BLaER1 treated with 17β-estradiol and CSF1 and Interleukin-3, amounts not matched to agents 10 nM and 100 nM (cell line): ENCODE measurements around the gene IDH3G.
"Not testable (repeated sequence)": the region's sequence is repeated elsewhere in the genome, so short reads cannot be mapped to it uniquely, and the experiment has no call there.

Experiments used
- H3K27ac ChIP-seq, 11 experiments: shearing (Covaris generic); formaldehyde crosslinking; 2 replicates each; pipeline ENCODE4 v1.8.1; 2022
- H3K27me3 ChIP-seq, 11 experiments: shearing (Covaris generic); formaldehyde crosslinking; 2 replicates each; pipeline ENCODE4 v1.8.1; 2022
- H3K36me3 ChIP-seq, 11 experiments: shearing (Covaris generic); formaldehyde crosslinking; 2 replicates each; pipeline ENCODE4 v1.8.1; 2022
- H3K4me1 ChIP-seq, 10 experiments: shearing (Covaris generic); formaldehyde crosslinking; 2 replicates each; pipeline ENCODE4 v1.8.1; 2022
- H3K4me2 ChIP-seq, 11 experiments: shearing (Covaris generic); formaldehyde crosslinking; 2 replicates each; pipeline ENCODE4 v1.8.1; 2022
- H3K4me3 ChIP-seq, 10 experiments: shearing (Covaris generic); formaldehyde crosslinking; 2 replicates each; pipeline ENCODE4 v1.8.1; 2022
- H3K9ac ChIP-seq, 11 experiments: shearing (Covaris generic); formaldehyde crosslinking; 2 replicates each; pipeline ENCODE4 v1.8.1; 2022
- H3K9me3 ChIP-seq, 11 experiments: shearing (Covaris generic); formaldehyde crosslinking; replicated peaks in 1 of 11; 2 replicates each; pipeline ENCODE4 v1.8.1; 2022
- H4K20me1 ChIP-seq, 11 experiments: shearing (Covaris generic); formaldehyde crosslinking; 2 replicates each; pipeline ENCODE4 v1.8.1; 2022
- Cebpa-rat ChIP-seq, 11 experiments: shearing (Covaris generic); IDR thresholded peaks; 2 replicates each; pipeline ENCODE4 v1.8.1; 2022

The IDH3G gene

DNA sequence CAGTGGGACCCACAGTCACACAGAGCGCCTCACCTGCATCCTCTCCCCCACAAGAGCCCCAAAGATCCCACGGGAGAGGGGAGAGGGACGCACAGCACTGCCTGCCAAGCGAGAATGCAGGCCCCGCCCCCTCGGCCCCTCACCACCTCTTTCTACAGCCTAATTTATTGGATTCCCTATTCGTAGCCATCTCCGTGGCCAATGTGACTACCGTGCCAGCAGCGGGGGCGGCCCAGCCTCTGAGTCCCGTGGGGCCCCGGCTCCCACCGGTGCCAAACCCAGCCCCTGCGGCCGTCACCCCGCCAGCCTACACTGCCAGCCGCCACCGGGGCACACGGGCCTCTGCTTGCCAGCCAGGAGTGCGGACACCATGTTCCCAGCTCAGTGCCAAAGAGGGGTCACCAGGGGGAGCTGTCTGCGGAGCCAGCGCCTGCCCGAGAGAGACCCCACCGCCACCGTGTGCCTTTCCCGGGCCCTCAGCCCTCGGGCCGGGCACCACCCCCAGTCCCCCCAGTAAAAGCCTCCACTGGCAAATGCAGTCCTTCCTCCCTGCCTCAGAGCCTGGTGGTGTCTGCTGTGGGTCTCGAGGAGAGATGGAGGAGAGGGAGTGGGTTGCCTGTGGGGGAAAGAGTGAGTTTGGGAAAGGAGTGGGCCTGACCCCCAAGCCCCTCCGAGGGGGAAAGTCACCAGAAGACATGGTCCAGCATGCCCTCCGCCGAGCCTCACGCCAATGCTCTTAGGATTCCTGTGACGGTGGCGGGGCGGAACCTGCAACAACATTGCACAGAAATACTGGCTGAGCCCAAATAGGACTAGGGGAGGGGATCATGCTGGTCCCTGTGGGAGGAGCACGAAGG lies 49.7 kb downstream of the IDH3G start:
- Histone ChIP-seq H3K4me2 (peak overlapping the region; percentile 45 to 75 (median 69); a peak in 21 of 22 replicates), H3K36me3 (peaks cover 0 to 13% (median 0%) of the 10 kb centered on the region in 11 experiments; a peak in 3 of 22 replicates), H3K4me1 (peaks cover 26 to 58% (median 50%) of the 10 kb centered on the region in 10 experiments), H3K4me3 (peak overlapping the region in 1 of 10 experiments; percentile 36; a peak in 1 of 20 replicates), H3K9me3 (peaks cover 0 to 15% (median 0%) of the 10 kb centered on the region in 11 experiments; a peak in 5 of 22 replicates), H3K9ac (peak overlapping the region in 2 of 11 experiments; percentile 22 to 44; a peak in 1 of 22 replicates), H4K20me1 (peaks cover 0 to 47% (median 21%) of the 10 kb centered on the region in 11 experiments; a peak in 15 of 22 replicates), H3K27me3 (peaks cover 14 to 66% (median 36%) of the 10 kb centered on the region in 11 experiments; a peak in 20 of 22 replicates), H3K27ac (no peak overlapping the region)
- no peak for TF ChIP-seq Cebpa-rat (IDR thresholded peaks at IDR 0.05)

DNA sequence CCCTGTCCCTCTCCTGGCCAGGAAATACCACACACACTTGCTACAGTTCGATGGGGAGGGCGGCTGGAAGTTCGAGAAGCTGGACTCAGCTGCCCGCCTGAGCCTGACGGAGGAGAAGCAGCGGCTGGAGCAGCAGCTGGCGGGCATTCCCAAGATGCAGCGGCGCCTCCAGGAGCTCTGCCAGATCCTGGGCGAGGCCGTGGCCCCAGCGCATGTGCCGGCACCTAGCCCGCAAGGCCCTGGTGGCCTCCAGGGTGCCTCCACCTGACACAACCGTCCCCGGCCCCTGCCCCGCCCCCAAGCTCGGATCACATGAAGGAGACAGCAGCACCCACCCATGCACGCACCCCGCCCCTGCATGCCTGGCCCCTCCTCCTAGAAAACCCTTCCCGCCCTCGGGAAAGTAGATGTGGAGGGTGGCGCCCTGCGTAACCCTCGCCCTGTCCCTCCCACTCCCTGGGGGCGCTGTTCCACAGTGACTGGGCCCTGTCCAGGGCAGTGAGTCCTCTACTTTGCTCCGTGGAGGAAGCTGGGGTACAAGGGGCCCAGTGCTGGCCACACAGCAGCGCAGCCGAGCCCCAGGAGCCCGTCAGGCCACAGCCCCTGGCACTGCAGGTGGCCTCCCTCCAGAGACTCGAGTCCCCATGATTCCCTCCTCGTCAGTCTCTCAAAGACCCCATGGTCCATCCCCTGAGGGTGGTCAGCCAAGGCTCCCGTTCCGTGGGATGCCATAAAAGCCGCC lies 50.5 kb downstream of the IDH3G start:
- Histone ChIP-seq H3K27me3 (peaks cover 9 to 66% (median 35%) of the 10 kb centered on the region in 11 experiments; a peak in 20 of 22 replicates), H3K4me2 (peak overlapping the region; percentile 48 to 75 (median 69)), H3K9ac (peak overlapping the region in 3 of 11 experiments; percentile 8 to 44 (median 22); a peak in 1 of 22 replicates), H3K36me3 (peaks cover 0 to 19% (median 0%) of the 10 kb centered on the region in 11 experiments; a peak in 3 of 22 replicates), H4K20me1 (peaks cover 0 to 55% (median 21%) of the 10 kb centered on the region in 11 experiments; a peak in 15 of 22 replicates), H3K4me3 (peak overlapping the region in 1 of 10 experiments; percentile 36; a peak in 1 of 20 replicates), H3K4me1 (peaks cover 26 to 64% (median 54%) of the 10 kb centered on the region in 10 experiments)
- H3K9me3 ChIP-seq, H3K27ac ChIP-seq: not testable (repeated sequence)

DNA sequence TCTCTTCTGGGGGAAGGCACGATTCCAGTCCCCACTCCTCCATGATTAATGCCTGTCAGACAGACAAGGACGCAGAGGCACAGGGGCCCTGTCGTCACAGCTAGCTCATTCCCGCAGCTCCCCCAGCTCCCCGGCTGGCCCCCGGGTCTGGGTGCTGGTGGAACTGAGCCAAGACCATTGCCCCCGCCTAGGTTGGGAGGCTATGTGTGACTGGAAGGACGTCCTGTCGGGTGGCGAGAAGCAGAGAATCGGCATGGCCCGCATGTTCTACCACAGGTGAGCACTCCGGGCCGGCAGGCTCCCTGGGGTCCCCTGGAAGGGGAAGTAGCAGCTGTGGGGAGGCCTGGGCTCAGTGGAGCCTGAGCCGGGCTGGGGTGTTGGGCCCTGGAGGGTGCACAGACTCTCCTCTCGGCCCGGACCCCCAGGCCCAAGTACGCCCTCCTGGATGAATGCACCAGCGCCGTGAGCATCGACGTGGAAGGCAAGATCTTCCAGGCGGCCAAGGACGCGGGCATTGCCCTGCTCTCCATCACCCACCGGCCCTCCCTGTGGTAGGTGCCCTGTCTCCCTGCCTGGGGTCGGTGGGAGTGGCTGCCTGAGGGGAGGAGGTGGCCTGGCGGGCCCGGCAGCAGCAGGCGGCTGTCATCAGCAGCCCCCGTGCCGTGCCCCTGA lies 51.2 kb downstream of the IDH3G start:
- H3K4me3 ChIP-seq, H3K27ac ChIP-seq, H3K9me3 ChIP-seq: not testable (repeated sequence)
- 0 out of 22 replicates have a peak overlapping the region, but pooled peaks of 2 of the 11 experiments have one; percentile 8 to 13 for H3K9ac ChIP-seq
- H3K36me3 ChIP-seq: peaks cover 0 to 26% (median 0%) of the 10 kb centered on the region in 11 experiments; a peak in 4 of 22 replicates
- peaks cover 9 to 66% (median 35%) of the 10 kb centered on the region in 11 experiments; a peak in 20 of 22 replicates for H3K27me3 ChIP-seq
- peaks cover 26 to 67% (median 56%) of the 10 kb centered on the region in 10 experiments for H3K4me1 ChIP-seq
- H3K4me2 ChIP-seq: peak overlapping the region; percentile 48 to 75 (median 67)
- peaks cover 0 to 62% (median 21%) of the 10 kb centered on the region in 11 experiments; a peak in 15 of 22 replicates for H4K20me1 ChIP-seq

DNA sequence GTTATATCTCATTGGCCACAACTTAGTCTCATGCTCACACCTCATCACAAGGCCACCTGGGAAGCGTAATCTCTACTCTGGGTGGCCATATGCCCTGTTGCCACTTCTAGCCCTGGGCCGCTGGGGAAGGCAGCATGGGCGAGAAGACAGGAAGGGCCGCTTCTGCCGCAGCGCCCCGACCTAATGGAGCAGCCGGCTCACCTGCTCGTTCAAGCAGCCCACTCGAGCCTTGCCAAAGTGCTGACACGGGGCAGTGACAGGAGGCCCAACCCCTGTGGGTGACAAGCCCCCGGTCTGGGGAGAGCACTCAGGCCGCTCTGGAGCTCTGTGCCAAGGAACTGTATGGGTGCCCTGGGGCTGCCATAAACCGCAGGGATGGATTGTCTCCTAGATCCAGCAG lies 52.1 kb downstream of the IDH3G start:
- Histone ChIP-seq H3K4me1 (peaks cover 26 to 76% (median 58%) of the 10 kb centered on the region in 10 experiments), H3K27me3 (peaks cover 9 to 67% (median 34%) of the 10 kb centered on the region in 11 experiments; a peak in 19 of 22 replicates), H4K20me1 (peaks cover 0 to 70% (median 24%) of the 10 kb centered on the region in 11 experiments; a peak in 17 of 22 replicates), H3K4me2 (peak overlapping the region in 8 of 11 experiments; percentile 16 to 73 (median 68); a peak in 12 of 22 replicates), H3K36me3 (peaks cover 0 to 35% (median 2%) of the 10 kb centered on the region in 11 experiments; a peak in 11 of 22 replicates)
- H3K9me3 ChIP-seq, H3K4me3 ChIP-seq, H3K27ac ChIP-seq, H3K9ac ChIP-seq: not testable (repeated sequence)

DNA sequence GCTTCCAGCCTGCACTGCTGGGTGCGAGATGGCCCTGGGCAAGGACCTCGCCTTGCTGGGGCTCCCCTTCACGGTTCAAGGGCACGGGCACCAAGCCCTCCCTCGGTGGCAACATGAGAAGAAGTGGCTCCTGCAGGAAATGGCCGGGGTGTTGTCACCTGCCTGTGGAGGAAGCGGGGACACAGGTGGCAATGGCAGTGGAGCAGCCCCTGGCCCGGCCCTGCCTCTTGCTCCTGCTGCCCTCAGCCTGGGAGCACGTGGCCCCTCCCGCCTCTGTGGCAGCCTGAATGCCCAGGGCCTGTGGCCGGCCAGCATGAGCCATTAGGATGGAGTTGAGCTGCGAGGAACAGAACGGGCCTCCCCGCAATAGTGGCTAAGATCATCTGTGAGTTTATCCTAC lies 52.7 kb downstream of the IDH3G start:
- H3K4me1 ChIP-seq: peaks cover 26 to 82% (median 64%) of the 10 kb centered on the region in 10 experiments
- no peak for TF ChIP-seq Cebpa-rat (IDR thresholded peaks at IDR 0.05)

DNA sequence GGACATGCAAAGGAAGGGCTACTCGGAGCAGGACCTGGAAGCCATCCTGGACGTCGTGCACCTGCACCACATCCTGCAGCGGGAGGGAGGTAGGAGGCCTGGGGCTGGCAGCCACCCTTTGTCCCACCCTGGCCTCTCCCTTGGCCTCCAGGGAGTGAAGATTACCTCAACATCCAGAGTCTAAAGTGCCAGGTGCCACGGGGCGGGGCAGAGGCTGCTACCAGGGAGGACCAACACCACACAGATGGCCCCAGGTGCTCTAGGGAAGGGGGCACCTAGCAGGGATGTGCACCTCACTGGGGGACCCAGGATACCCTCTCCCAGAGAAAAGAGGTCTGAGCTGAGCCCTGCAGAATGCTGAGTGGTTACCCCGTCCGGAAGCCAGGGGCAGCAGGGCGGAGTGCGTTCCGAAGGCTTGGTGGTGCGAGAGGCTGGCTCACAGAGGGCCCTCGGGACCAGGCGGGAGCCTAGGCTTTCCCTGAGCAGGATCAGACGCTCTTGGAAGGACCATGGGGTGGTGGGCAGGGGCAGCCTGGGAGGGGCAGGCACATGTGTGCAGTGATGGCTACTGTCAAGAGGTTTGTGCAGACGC lies 53.4 kb downstream of the IDH3G start:
- Histone ChIP-seq H3K9ac (no peak overlapping the region), H3K4me1 (peaks cover 27 to 88% (median 71%) of the 10 kb centered on the region in 10 experiments), H3K27ac (no peak overlapping the region), H4K20me1 (peaks cover 12 to 84% (median 35%) of the 10 kb centered on the region in 11 experiments; a peak in 20 of 22 replicates), H3K36me3 (peaks cover 0 to 46% (median 8%) of the 10 kb centered on the region in 11 experiments; a peak in 12 of 22 replicates), H3K4me2 (peak overlapping the region in 9 of 11 experiments; percentile 59 to 79 (median 68); a peak in 17 of 22 replicates), H3K9me3 (peaks cover 0 to 10% (median 0%) of the 10 kb centered on the region in 11 experiments; a peak in 5 of 22 replicates), H3K27me3 (peaks cover 9 to 73% (median 45%) of the 10 kb centered on the region in 11 experiments; a peak in 20 of 22 replicates), H3K4me3 (no peak overlapping the region)
- no peak for TF ChIP-seq Cebpa-rat (IDR thresholded peaks at IDR 0.05)

More for the DNA sequence above, 52.7 kb downstream of the IDH3G start:
- Histone ChIP-seq H3K4me2 (peak overlapping the region in 6 of 11 experiments; percentile 7 to 69 (median 62); a peak in 8 of 22 replicates), H3K27ac (no peak overlapping the region), H3K9me3 (peaks cover 0 to 9% (median 0%) of the 10 kb centered on the region in 11 experiments; a peak in 5 of 22 replicates), H3K4me3 (no peak overlapping the region), H3K9ac (no peak overlapping the region), H3K36me3 (peaks cover 0 to 41% (median 7%) of the 10 kb centered on the region in 11 experiments; a peak in 12 of 22 replicates), H4K20me1 (peaks cover 5 to 77% (median 31%) of the 10 kb centered on the region in 11 experiments; a peak in 20 of 22 replicates), H3K27me3 (peaks cover 9 to 69% (median 40%) of the 10 kb centered on the region in 11 experiments; a peak in 20 of 22 replicates)

DNA sequence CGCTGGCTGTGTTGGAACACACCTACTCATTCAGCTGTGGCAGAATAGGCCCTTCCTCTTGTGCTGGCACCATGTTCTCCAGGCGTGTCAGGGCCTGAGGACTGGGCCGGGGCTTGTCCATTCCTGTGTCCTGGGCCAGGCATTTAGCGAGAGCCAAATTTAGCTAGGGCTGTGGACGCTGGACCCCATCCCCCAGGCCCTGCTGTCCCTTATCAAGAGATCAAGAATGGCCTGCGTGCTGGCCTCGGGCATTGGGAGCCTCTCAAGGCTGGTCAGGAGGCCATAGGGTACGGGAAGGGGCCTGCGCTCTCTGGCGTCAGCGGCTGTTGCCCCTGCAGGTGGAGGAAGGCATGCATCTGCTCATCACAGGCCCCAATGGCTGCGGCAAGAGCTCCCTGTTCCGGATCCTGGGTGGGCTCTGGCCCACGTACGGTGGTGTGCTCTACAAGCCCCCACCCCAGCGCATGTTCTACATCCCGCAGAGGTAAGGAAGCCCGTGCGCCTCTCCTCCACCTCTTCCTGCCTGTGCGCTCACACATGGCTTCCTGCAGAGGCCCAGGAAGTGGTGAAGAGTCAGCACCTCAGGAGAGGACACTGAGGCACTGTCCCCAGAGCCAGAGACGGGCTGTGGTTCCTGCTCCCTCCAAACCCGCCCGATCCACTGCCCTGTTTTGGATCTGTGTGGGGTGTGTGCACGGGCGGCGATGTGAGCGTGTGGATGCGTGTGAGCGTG lies 54.3 kb downstream of the IDH3G start:
- Histone ChIP-seq H3K36me3 (peaks cover 0 to 46% (median 8%) of the 10 kb centered on the region in 11 experiments; a peak in 12 of 22 replicates), H3K4me3 (no peak overlapping the region), H3K4me2 (peak overlapping the region in 9 of 11 experiments; percentile 59 to 79 (median 68); a peak in 18 of 22 replicates), H3K9me3 (peaks cover 0 to 18% (median 4%) of the 10 kb centered on the region in 11 experiments; a peak in 11 of 22 replicates), H3K27me3 (peaks cover 9 to 81% (median 53%) of the 10 kb centered on the region in 11 experiments; a peak in 20 of 22 replicates), H4K20me1 (peaks cover 12 to 92% (median 36%) of the 10 kb centered on the region in 11 experiments; a peak in 20 of 22 replicates), H3K9ac (0 out of 22 replicates have a peak overlapping the region, but pooled peaks of 1 of the 11 experiments have one; percentile 10), H3K27ac (no peak overlapping the region), H3K4me1 (peaks cover 35 to 92% (median 79%) of the 10 kb centered on the region in 10 experiments)
- TF ChIP-seq Cebpa-rat (IDR thresholded peaks at IDR 0.05): no peak
